ENCODE measurements around the gene PRSS38. TPM values are rescaled to one million over a fixed set of nuclear protein-coding genes. Genes with fewer than 3 reads are reported as not detected.

PRSS38 gene
- total and polyA plus RNA-seq, 12 donors = not detected

DNA sequence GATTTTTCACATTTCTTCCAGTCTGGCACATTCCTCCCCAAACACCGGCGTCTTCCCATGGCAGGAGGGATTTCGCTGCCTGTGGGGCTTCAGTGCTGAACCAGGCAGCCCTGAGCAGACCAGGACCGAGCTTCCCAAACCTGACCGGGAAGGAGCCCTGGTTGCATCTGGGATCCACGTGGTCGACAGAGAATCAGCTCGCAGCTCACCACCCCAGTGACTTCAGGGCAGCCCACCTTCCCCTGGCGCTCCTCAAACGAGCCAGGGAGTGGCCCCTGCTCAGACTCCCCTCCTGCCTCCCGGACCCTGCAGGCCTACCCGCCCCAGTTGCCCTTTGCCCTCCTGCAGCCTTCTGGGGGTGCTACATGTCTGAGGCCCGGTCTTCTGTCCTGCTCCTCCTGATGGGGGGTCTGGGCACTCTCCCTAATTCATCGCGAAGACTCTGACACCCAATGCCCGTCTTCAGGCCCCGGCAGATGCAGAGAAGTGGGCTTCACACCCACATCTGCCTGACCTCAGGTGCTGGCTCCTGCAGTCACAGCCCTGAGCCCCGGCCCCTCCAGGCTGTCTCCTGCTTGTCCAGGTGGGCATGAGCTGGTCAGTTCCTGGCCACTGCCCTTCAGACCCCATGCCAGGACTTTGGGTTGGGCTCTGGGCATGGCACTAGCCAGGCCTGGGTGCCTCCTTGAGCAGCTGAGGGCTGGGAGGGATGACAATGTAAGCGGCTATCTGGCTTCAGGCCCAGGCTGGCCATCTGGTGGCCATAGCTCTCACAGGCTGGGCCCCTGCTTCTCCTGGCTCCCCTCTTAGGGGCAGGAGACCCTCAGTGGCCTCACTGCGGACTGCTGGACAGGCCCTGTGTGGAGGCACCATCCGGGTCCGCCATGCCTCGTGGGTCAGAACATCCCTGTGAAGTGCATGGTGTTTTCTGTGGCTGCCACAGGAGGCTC lies 26.1 kb upstream of the PRSS38 start:
- H3K27ac ChIP-seq = peak overlapping the region in 1 of 10 donors; percentile 19
- intact Hi-C loops (cut with DNase I) = loop anchor here in 2 of 10 donors (5.0 to 10.0 kb wide), 2 partner anchors 95 to 98 kb away; no protein-coding TSS in a partner anchor
- peak overlapping the region in 5 of 10 donors; percentile 52 to 71 (median 67) for H3K4me3 ChIP-seq
- no peaks in the 10 kb centered on the region for H3K9me3 ChIP-seq
- peak in 1 of 9 donors; percentile 16 for TF ChIP-seq CTCF (IDR thresholded peaks at IDR 0.05)
- ATAC-seq (no peak), DNase-seq (no peak)
- WGBS, 2 donors = 75 to 78% methylated on average over 23 of the region's 23 CpGs
- no peaks in the 10 kb centered on the region for H3K36me3 ChIP-seq
- H3K4me1 ChIP-seq = peaks cover 10 to 37% (median 23%) of the 10 kb centered on the region in 9 donors
- peaks cover 0 to 33% (median 0%) of the 10 kb centered on the region in 7 donors for H3K27me3 ChIP-seq

DNA sequence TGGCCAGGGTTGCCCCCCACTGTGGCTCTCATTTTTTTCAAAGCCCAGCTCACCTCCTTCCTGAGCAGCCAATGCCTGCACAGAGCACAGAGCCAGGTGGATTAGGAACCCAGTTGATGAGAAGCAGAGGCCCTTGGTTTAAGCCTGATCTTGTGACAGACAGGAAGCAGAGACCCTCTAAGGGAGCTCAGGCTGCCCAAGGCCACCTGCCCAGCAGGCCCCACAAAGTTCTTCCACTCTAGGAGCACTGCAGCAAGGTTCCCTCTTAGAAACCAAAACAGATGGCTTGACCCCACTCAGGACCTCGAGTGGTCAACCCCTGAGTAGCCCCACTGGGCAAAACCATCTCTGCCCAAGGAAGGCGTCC lies 25.5 kb upstream of the PRSS38 start:
- DNase-seq (no peak), ATAC-seq (no peak)
- 93 to 95% methylated on average over 2 of the region's 2 CpGs for WGBS, 2 donors
- peaks cover 10 to 44% (median 28%) of the 10 kb centered on the region in 9 donors for H3K4me1 ChIP-seq
- no peaks in the 10 kb centered on the region for H3K36me3 ChIP-seq
- H3K9me3 ChIP-seq = no peaks in the 10 kb centered on the region
- intact Hi-C loops (cut with DNase I) = loop anchor here in 1 of 10 donors (5.0 kb wide), 1 partner anchor 97 kb away; no protein-coding TSS in a partner anchor
- no peak overlapping the region for H3K4me3 ChIP-seq
- peaks cover 0 to 33% (median 0%) of the 10 kb centered on the region in 7 donors for H3K27me3 ChIP-seq
- no peak overlapping the region for H3K27ac ChIP-seq
- no peak for TF ChIP-seq CTCF (IDR thresholded peaks at IDR 0.05)

GRCh38 chr1:227790868-227791267 lies 24.6 kb upstream of the PRSS38 start:
- H3K27me3 ChIP-seq = peaks cover 0 to 29% (median 5%) of the 10 kb centered on the region in 7 donors
- intact Hi-C loops (cut with DNase I) = loop anchor here in 1 of 10 donors (5.0 kb wide), 1 partner anchor 96 kb away; no protein-coding TSS in a partner anchor
- H3K36me3 ChIP-seq = no peaks in the 10 kb centered on the region
- ATAC-seq = no peak
- DNase-seq = no peak
- H3K4me3 ChIP-seq = no peak overlapping the region
- no peak overlapping the region for H3K27ac ChIP-seq
- no peak for TF ChIP-seq CTCF (IDR thresholded peaks at IDR 0.05)
- no peaks in the 10 kb centered on the region for H3K9me3 ChIP-seq
- 79 to 81% methylated on average over 4 of the region's 4 CpGs for WGBS, 2 donors
- H3K4me1 ChIP-seq = peaks cover 10 to 43% (median 28%) of the 10 kb centered on the region in 9 donors

DNA sequence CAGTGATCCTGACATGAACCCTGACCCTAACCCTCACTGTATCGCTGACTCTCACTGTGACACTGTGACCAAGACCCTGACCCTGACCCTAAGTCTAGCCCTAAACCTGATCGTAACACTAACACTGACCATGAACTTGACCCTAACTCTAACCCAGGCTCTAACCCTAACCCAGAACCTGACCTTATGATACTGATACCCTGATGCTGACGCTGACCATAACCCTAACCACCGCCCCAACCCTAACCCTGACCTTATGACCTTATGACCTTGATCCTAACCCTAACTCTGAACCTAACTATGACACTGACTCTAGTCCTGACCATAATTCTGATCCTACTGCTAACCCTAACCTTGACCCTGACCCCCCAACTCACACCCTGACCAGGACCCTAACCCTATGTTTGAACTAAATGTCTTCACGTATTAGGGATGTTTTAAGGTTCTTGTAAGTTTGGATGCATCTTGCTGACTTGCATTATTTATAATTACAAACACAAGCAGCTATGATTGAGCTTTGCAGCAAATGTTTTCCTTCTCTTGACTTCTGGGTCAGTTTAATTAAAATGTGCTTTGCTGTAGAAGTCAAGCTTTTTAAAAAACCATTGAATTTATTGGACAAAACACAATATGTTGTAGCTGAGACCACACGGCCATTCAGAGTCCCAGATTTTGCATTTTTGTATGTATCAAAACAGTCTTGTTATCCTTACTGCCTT lies 23.9 kb upstream of the PRSS38 start:
- H3K27ac ChIP-seq = no peak overlapping the region
- peaks cover 7 to 36% (median 21%) of the 10 kb centered on the region in 9 donors for H3K4me1 ChIP-seq
- H3K36me3 ChIP-seq = no peaks in the 10 kb centered on the region
- peaks cover 0 to 22% (median 0%) of the 10 kb centered on the region in 7 donors for H3K27me3 ChIP-seq
- DNase-seq (no peak), ATAC-seq (no peak)
- intact Hi-C loops (cut with DNase I) = loop anchor here in 1 of 10 donors (5.0 kb wide), 1 partner anchor 96 kb away; no protein-coding TSS in a partner anchor
- no peaks in the 10 kb centered on the region for H3K9me3 ChIP-seq
- TF ChIP-seq CTCF (IDR thresholded peaks at IDR 0.05) = no peak
- WGBS, 2 donors = 89 to 90% methylated on average over 6 of the region's 6 CpGs
- no peak overlapping the region for H3K4me3 ChIP-seq

Data from heart right ventricle (tissue), 16 donors.